ENCODE results near the gene EHMT1. TPM values are rescaled to one million over a fixed set of nuclear protein-coding genes. Genes with fewer than 3 reads are reported as not detected.

The EHMT1 gene
- total and polyA plus RNA-seq, 2 of the 8 experiments (the other 6 are each of a cell fraction or from before 2014, with no cell fraction given): 95.7 to 163 TPM

DNA sequence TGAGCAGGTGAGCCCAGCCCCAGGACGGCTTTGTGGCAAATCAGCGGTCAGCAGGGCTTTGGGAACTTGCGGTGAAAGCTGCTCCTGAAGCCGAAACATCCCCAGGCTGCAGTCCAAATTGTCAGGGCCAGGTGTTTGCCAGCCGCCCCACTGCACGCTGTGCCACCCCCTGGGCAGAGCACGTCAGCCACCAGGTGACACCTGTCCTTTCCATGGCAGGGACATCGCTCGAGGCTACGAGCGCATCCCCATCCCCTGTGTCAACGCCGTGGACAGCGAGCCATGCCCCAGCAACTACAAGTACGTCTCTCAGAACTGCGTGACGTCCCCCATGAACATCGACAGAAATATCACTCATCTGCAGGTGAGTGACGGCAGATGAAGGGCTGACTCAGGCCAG is 194.4 kb downstream of the EHMT1 start:
- no peak overlapping the region for H4K5ac ChIP-seq (ENCODE audit: insufficient read length, low read depth, low read length)
- no peak overlapping the region for H2BK20ac ChIP-seq (ENCODE audit: low read length)
- peaks cover 11 to 18% of the 10 kb centered on the region in 2 experiments for H3K9me3 ChIP-seq (ENCODE audit: insufficient read depth in 2 of 2, low read depth in 1 of 2, low read length in 1 of 2)
- H3K23ac ChIP-seq (ENCODE audit: insufficient read length): no peak overlapping the region
- DNase-seq (ENCODE audit: low read depth in 1 of 2, low spot score in 2 of 2) (no peak), FAIRE-seq (no peak)
- no peak overlapping the region for H3K18ac ChIP-seq (ENCODE audit: extremely low read depth, low read length)
- POLR2A ChIA-PET (ENCODE audit: partially characterized antibody): no interaction called here
- H2AK5ac ChIP-seq (ENCODE audit: low read depth, low read length): no peak overlapping the region
- peaks cover 22 to 62% (median 48%) of the 10 kb centered on the region in 4 experiments for H3K36me3 ChIP-seq (ENCODE audit: control insufficient read depth in 2 of 4, insufficient read depth in 4 of 4, low read length in 3 of 4)
- H2BK5ac ChIP-seq (ENCODE audit: low read depth, low read length): no peak overlapping the region
- H3K4ac ChIP-seq (replicated peaks; ENCODE audit: insufficient read length, low read depth, low read length): no peak overlapping the region
- H2BK12ac ChIP-seq (ENCODE audit: low read depth, low read length): no peak overlapping the region
- H3K4me3 ChIP-seq (ENCODE audit: extremely low read depth in 1 of 4, insufficient read depth in 2 of 4, low read depth in 3 of 4, low read length in 4 of 4): no peak overlapping the region
- H2BK15ac ChIP-seq (ENCODE audit: low read length): no peak overlapping the region
- no peak overlapping the region for H4K91ac ChIP-seq (replicated peaks; ENCODE audit: insufficient read length, low read length)
- H3K79me1 ChIP-seq (ENCODE audit: low read depth, low read length): no peaks in the 10 kb centered on the region; the same call in 1 of the 2 replicates
- peak overlapping the region; percentile 38 for H4K8ac ChIP-seq (ENCODE audit: extremely low read depth, insufficient read depth, low read length)
- TF ChIP-seq, protein P1, sequence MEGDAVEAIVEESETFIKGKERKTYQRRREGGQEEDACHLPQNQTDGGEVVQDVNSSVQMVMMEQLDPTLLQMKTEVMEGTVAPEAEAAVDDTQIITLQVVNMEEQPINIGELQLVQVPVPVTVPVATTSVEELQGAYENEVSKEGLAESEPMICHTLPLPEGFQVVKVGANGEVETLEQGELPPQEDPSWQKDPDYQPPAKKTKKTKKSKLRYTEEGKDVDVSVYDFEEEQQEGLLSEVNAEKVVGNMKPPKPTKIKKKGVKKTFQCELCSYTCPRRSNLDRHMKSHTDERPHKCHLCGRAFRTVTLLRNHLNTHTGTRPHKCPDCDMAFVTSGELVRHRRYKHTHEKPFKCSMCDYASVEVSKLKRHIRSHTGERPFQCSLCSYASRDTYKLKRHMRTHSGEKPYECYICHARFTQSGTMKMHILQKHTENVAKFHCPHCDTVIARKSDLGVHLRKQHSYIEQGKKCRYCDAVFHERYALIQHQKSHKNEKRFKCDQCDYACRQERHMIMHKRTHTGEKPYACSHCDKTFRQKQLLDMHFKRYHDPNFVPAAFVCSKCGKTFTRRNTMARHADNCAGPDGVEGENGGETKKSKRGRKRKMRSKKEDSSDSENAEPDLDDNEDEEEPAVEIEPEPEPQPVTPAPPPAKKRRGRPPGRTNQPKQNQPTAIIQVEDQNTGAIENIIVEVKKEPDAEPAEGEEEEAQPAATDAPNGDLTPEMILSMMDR (IDR thresholded peaks at IDR 0.05; ENCODE audit: control extremely low read depth in 1 of 3, insufficient read depth in 1 of 3, low read depth in 1 of 3, low read length in 3 of 3): no peak
- no peak for TF ChIP-seq TAF1 (IDR thresholded peaks at IDR 0.05; ENCODE audit: low read depth, low read length)
- no peak for TF ChIP-seq RAD21 (IDR thresholded peaks at IDR 0.05 in 1 of 2, conservative IDR thresholded peaks at IDR 0.05 in 1 of 2; ENCODE audit: low read depth in 2 of 2, low read length in 2 of 2)
- TF ChIP-seq GTF2F1 (IDR thresholded peaks at IDR 0.05; ENCODE audit: borderline replicate concordance, low read depth, low read length): no peak
- TF ChIP-seq POLR2A (IDR thresholded peaks at IDR 0.05; ENCODE audit: control extremely low read depth in 1 of 2, low read depth in 2 of 2, low read length in 2 of 2): no peak
- TF ChIP-seq NRF1 (IDR thresholded peaks at IDR 0.05; ENCODE audit: low read depth, low read length): no peak
- TF ChIP-seq CHD2 (IDR thresholded peaks at IDR 0.05; ENCODE audit: low read length): no peak
- TF ChIP-seq FOSL1 (IDR thresholded peaks at IDR 0.05; ENCODE audit: insufficient read depth, low read depth, low read length): no peak
- no peak overlapping the region for H3K56ac ChIP-seq (replicated peaks; ENCODE audit: insufficient read length, low read depth, low read length)
- CTCF ChIA-PET (ENCODE audit: partially characterized antibody): no interaction called here
- H4K20me1 ChIP-seq (replicated peaks in 1 of 2; ENCODE audit: control insufficient read depth in 1 of 2, insufficient read depth in 2 of 2, low read length in 2 of 2): peaks cover 0 to 7% of the 10 kb centered on the region in 2 experiments
- no peaks in the 10 kb centered on the region for H3K79me2 ChIP-seq (ENCODE audit: control insufficient read depth in 1 of 2, insufficient read depth in 2 of 2, low read length in 2 of 2)
- H3K4me1 ChIP-seq (replicated peaks in 1 of 4; ENCODE audit: control insufficient read depth in 3 of 4, insufficient read depth in 4 of 4, low read length in 3 of 4): no peaks in the 10 kb centered on the region
- no peak overlapping the region for H3K27ac ChIP-seq (ENCODE audit: low read depth, low read length)
- H2BK120ac ChIP-seq (replicated peaks; ENCODE audit: low read depth, low read length): no peak overlapping the region
- H3K14ac ChIP-seq (ENCODE audit: insufficient read length): no peak overlapping the region
- no peak overlapping the region for H3K9ac ChIP-seq (replicated peaks in 1 of 4; ENCODE audit: extremely low read depth in 1 of 4, low read depth in 3 of 4, low read length in 3 of 4)
- H3K23me2 ChIP-seq (ENCODE audit: low read depth, low read length): no peaks in the 10 kb centered on the region
- no peak overlapping the region for H2AFZ ChIP-seq (ENCODE audit: low read length)
- WGBS, 2 experiments (ENCODE audit: extremely low coverage in 1 of 2, insufficient coverage in 1 of 2, insufficient read length in 1 of 2, insufficient replicate concordance in 2 of 2, low coverage in 1 of 2, low lambda C conversion rate in 2 of 2, missing lambda C conversion rate in 1 of 2): 91% methylated on average over 14 of the region's 19 CpGs; no CpG with 5 or more reads in 1 of the 2 experiments
- no peak overlapping the region for H3K4me2 ChIP-seq (ENCODE audit: insufficient read depth in 1 of 2, low read depth in 2 of 2, low read length in 2 of 2)
- H3K27me3 ChIP-seq (replicated peaks in 1 of 4; ENCODE audit: control insufficient read depth in 3 of 4, extremely low read depth in 1 of 4, insufficient read depth in 3 of 4, low read length in 3 of 4): no peaks in the 10 kb centered on the region

All from H1 (cell line).